ENCODE data around the gene TMEM120B. TPM values are rescaled to one million over a fixed set of nuclear protein-coding genes. Genes with fewer than 3 reads are reported as not detected.
"Not testable (repeated sequence)": the region's sequence is repeated elsewhere in the genome, so short reads cannot be mapped to it uniquely, and the experiment has no call there.

TMEM120B gene
- total RNA-seq, 2 donors from 2014 or later: 7.1 to 10.1 TPM

DNA sequence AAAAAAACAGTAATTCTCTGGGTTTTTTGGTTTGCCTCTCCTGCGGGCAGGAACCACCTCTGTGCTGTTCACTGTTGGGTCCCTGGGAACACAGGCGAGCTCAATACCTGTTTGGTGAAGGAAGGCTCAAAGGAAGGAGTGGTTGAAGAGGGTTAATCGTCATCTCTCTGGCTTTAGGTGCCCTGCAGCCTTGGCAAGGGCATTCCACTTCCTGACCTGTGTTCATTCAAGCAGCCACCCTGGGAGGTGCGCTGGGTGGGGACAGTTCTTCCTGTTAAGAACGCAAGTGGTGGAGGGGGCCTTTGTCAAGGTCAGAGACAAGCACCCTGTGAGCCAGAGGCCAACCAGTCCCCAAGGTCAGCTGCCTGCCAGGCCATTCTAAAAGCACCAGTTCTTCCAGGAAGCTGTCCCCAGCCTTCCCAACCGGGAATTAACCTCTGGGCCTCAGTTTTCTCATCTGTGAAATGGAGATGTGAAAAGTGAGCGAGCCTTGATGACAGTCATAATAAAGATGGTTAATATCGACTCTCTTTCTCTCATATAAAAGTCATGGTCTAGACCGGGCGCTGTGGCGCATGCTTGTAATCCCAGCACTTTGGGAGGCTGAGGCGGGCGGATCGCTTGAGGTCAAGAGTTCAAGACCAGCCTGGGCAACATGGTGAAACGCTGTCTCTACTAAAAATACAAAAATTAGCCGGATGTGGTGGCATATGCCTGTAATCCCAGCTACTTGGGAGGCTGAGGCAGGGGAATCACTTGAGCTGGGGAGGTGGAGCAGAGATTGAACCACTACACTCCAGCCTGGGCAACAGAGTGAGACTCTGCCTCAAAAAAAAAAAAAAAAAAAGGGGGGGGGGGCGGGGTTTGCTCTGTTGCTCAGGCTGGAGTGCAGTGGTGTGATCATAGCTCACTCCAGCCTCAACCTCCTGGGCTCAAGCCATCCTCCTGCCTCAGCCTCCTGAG lies 74.8 kb downstream of the TMEM120B start:
- peak overlapping the region; percentile 93 for H3K27ac Mint-ChIP-seq

DNA sequence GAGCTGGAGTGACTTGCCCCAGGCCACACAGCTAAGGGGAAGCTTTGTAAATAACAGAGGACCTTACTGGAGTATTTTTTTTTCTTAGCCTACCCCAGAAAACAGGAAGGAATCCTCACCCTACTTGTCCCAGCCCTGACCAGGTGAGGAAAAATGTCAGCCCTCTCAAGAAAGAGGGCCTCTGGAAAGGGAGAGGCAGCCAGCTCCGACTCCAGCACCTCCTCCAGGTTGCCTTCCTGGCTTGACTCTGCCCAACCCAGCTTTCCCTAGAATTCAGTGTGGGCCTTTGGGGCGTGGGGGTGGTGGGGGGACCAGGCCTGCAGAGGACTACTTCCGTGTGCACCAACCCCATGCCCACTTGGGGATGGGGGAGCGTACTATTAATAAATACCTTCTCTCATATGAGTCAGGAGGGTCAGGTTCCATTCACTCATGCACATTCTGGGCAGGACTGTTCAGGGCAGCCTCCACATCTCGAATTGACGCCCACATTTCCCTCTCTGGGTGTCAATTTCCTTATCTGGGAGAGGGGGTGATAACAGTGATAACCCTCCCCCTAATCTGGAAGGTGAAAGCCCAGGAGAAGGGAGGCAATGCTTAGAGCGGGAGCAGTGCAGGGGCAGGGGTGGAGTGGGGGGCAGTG lies 75.7 kb downstream of the TMEM120B start:
- ATAC-seq (replicated peaks in 1 of 2) (no peak), DNase-seq (no peak)
- Mint-ChIP-seq H3K4me1 (ENCODE audit: low read depth) (peaks cover 85% of the 10 kb centered on the region), H3K9me3 (no peaks in the 10 kb centered on the region), H3K4me3 (peak overlapping the region; percentile 93 to 99), H3K36me3 (ENCODE audit: insufficient read depth in 2 of 2) (peaks cover 9 to 32% of the 10 kb centered on the region in 2 donors), H3K27me3 (ENCODE audit: low read depth) (no peaks in the 10 kb centered on the region), H3K27ac (peak overlapping the region; percentile 68)

More for the DNA sequence above, 74.8 kb downstream of the TMEM120B start:
- DNase-seq (peak in 1 of 2 donors; percentile 54), ATAC-seq (replicated peaks in 1 of 2) (no peak)
- no peaks in the 10 kb centered on the region for H3K27me3 Mint-ChIP-seq (ENCODE audit: low read depth)
- H3K36me3 Mint-ChIP-seq (ENCODE audit: insufficient read depth in 2 of 2): peaks cover 9 to 30% of the 10 kb centered on the region in 2 donors
- peak overlapping the region; percentile 93 to 99 for H3K4me3 Mint-ChIP-seq
- H3K9me3 Mint-ChIP-seq: no peaks in the 10 kb centered on the region
- H3K4me1 Mint-ChIP-seq (ENCODE audit: low read depth): peaks cover 94% of the 10 kb centered on the region

DNA sequence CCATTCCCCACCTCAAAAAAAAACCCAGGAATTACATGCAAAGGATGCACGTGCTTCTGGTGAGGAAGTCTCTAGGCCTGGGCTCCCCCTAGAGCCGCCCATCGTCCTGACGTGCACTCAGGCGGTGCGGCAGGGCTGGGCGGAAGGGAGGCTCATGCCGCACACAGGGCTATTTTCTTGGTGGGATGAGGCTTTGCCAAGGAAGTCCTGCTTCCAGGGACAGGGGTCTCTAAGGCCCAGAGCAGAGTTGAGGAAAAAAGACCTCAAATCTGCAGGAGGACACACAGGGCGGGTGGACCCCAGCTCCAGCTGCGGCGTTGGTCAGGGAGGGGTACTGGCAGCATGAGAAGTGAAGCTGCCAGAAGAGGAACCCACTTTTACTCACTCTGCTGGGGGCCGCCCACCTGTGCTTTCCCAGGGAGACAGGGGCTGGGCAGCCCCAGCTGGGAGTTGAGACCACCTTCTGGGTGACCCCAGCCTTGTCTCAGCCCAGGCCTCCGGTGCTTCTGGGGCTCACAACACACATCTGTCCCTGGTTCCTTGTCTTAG lies 76.8 kb downstream of the TMEM120B start:
- H3K27ac Mint-ChIP-seq: peak overlapping the region; percentile 95
- peaks cover 6 to 29% of the 10 kb centered on the region in 2 donors for H3K36me3 Mint-ChIP-seq (ENCODE audit: insufficient read depth in 2 of 2)
- H3K4me1 Mint-ChIP-seq (ENCODE audit: low read depth): peaks cover 78% of the 10 kb centered on the region
- peak; percentile 34 to 59 for DNase-seq
- no peaks in the 10 kb centered on the region for H3K9me3 Mint-ChIP-seq
- H3K4me3 Mint-ChIP-seq: peak overlapping the region; percentile 93 to 99
- no peak for ATAC-seq (replicated peaks in 1 of 2)
- H3K27me3 Mint-ChIP-seq (ENCODE audit: low read depth): no peaks in the 10 kb centered on the region

DNA sequence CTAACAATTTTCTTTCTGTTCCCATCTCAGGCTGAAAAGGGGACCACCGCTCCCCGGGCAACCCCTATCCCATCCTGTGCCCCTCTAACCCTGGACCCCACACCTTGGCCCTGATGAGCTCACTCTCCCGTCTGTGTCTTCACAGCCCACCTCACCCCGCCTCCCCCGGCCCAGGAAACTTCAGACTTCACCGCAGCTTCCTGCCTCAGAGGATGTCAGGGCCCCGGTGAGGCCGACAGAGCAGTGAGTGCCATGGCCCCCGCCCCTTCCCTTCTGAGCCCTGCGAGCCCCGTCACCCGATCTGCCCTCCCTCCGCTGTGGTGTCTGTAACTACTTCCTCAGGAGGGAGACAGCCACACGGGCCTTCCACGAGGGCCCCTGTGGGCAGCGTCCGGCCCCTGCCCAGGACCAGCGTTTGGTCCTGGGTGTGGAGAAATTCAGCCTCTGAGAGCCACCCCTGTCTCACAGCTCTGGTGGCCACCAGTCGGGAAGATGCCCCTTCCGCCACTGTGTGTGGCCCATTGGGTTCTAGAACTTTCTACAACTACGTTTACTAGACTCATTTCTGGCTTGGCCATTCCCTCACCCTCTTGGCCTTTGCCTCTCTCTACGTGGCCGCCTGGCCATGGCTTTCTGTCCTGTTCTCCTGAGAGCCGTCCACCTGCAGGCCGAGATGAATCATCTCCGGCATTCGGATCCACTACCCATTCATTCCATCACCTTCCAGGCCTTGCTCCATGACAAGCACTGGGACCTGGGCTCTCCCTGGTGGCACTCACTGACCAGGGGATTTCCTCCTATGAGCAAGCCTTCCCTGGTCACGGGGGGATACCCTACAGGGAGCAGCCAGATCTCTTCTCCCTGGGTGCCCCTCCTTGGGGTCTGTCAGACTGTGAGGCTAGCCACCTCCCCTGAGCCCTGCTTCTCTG lies 77.5 kb downstream of the TMEM120B start:
- DNase-seq (peak; percentile 93 to 96), ATAC-seq (replicated peaks in 1 of 2) (peak; percentile 59 to 60)
- Mint-ChIP-seq H3K4me3 (peak overlapping the region; percentile 93 to 99), H3K36me3 (ENCODE audit: insufficient read depth in 2 of 2) (peaks cover 6 to 29% of the 10 kb centered on the region in 2 donors), H3K27me3 (ENCODE audit: low read depth) (no peaks in the 10 kb centered on the region), H3K9me3 (no peaks in the 10 kb centered on the region), H3K4me1 (ENCODE audit: low read depth) (peaks cover 78% of the 10 kb centered on the region), H3K27ac (peak overlapping the region; percentile 95)

DNA sequence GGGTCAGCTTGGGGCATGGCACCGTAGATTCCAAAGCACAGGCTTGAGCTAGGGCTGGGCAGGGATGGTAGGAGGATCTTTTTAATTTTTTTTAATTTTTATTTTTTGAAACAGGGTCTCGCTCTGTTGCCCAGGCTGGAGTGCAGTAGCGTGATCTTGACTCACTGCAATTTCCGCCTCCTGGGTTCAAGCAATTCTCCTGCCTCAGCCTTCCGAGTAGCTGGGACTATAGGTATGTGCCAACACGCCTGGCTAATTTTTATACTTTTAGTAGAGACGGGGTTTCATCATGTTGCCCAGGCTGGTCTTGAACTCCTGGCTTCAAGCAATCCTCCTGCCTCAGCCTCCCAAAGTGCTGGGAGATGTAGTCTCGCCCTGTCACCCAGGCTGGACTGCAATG lies 78.2 kb downstream of the TMEM120B start:
- H3K4me3 Mint-ChIP-seq: peak overlapping the region; percentile 93 to 99
- ATAC-seq (replicated peaks in 1 of 2); H3K9me3 Mint-ChIP-seq; DNase-seq; H3K27me3 Mint-ChIP-seq (ENCODE audit: low read depth): not testable (repeated sequence)
- peaks cover 77% of the 10 kb centered on the region for H3K4me1 Mint-ChIP-seq (ENCODE audit: low read depth)
- peaks cover 6 to 28% of the 10 kb centered on the region in 2 donors for H3K36me3 Mint-ChIP-seq (ENCODE audit: insufficient read depth in 2 of 2)
- H3K27ac Mint-ChIP-seq: peak overlapping the region; percentile 95

DNA sequence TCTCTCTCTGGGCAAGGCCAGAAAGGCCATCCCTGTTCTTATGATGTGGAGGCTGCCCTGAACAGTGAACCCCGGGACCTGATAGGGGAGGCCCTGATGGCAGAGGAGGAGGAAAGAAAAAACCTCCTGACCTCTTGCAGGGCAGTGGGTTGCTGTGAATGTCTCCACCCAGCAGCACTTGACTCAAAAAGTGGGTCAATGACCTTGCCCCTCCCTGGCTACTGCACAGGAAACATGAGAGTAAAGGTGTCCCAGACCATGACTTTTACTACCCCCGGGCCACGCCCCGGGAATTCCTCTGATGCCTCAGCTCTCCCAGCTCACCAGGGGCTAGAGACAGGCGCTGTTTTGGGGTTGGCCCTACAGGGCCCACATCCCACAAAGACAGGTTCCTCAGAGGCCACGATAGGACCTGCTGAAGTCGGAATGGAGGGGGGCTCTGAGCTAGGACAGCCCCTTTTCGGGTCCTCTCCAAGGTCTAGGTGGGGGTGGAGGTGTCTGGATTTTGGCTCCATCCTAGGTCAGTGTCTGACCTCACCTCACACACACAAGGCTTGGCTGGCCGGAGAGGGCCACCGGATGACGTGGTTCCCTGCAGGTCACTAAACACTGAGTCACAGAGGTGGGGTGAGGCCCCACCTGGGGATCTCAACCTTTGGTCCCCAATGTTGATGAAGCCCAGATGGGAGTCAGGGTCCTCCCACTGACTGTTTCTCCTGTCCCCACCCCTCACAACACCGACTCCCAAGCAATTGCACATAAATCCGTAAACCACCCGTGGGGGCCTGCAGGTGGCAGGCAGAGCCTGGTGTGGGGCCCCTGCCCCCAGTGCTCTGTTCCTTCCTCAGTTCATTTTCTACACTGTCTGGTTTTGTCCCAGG lies 79.4 kb downstream of the TMEM120B start:
- ATAC-seq (replicated peaks in 1 of 2) (no peak), DNase-seq (peak; percentile 34 to 46)
- peaks cover 6 to 19% of the 10 kb centered on the region in 2 donors for H3K36me3 Mint-ChIP-seq (ENCODE audit: insufficient read depth in 2 of 2)
- H3K9me3 Mint-ChIP-seq: no peaks in the 10 kb centered on the region
- H3K27ac Mint-ChIP-seq: peak overlapping the region; percentile 91
- peak overlapping the region; percentile 93 to 99 for H3K4me3 Mint-ChIP-seq
- H3K4me1 Mint-ChIP-seq (ENCODE audit: low read depth): peaks cover 65% of the 10 kb centered on the region
- H3K27me3 Mint-ChIP-seq (ENCODE audit: low read depth): no peaks in the 10 kb centered on the region

DNA sequence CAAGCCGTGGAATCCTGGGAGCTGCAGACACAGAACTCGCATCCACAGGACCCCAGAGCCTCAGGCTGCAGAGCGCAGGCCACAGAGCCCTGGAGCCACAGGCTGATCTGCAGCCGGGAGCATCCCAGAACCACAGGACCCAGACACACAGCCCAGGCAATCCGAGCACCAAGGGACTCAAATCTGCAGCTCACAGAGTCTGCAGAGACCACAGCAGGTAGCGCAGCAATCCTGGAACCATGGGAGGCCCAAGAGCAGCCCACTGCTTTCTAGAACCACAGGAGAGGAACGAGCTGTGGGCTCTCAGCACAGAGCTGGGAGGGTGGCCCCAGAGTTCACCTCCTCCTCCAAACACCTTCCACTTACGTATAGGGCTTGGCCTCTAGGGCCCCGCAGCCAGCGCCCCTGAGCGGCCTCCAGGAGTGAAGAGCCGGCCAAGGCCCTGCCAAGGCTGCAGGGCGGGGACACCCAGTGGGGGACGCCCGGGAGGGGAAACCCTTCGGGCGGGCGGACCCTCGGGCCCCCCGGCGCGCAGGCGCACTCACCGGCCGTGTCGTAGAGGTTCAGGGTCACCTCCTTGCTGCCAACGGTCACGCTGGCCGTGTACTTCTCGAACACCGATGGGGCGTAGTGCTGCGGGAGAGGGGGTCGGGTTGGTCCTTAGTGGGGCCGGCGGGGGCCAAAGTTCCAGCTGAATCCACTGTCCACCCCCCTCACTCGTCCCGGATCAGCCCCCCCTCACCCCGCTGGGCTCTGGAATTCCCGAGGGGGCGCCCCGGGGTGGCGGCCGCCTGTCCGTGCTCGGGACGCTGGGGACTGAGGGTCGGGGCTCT lies 80.3 kb downstream of the TMEM120B start:
- Mint-ChIP-seq H3K27ac (peak overlapping the region; percentile 91), H3K4me3 (peak overlapping the region; percentile 93 to 99), H3K9me3 (no peaks in the 10 kb centered on the region), H3K4me1 (ENCODE audit: low read depth) (peaks cover 62% of the 10 kb centered on the region), H3K36me3 (ENCODE audit: insufficient read depth in 2 of 2) (peaks cover 10 to 21% of the 10 kb centered on the region in 2 donors), H3K27me3 (ENCODE audit: low read depth) (no peaks in the 10 kb centered on the region)
- ATAC-seq (replicated peaks in 1 of 2) (peak; percentile 25 to 36), DNase-seq (peak; percentile 83 to 85)

DNA sequence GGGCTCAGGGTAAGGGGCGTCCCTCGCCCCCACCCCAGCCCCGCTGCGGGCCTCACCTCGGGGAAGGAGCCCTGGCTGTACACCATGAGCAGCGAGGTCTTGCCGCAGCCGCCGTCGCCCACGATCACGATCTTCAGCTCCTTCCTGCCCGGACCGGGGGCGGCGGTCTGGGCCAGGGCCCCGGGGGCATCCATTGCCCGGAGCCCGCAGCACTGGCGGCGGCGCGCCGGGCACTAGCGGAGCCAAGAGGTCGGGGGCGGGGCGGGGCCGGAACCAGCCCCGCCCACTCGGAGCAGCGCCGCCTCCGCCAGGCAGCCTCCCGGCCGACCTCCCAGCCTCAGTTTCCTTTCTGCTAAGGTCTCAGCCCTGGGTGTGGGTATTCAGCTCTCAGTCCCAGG lies 80.9 kb downstream of the TMEM120B start, which contains the start of gene RHOF:
RHOF (minus strand) TSS at position 249 of the 398 bp plus-strand sequence; CDS start at position 194, 55 bp downstream.
- DNase-seq: peak in 1 of 2 donors; percentile 80
- no peaks in the 10 kb centered on the region for H3K9me3 Mint-ChIP-seq
- H3K36me3 Mint-ChIP-seq (ENCODE audit: insufficient read depth in 2 of 2): peaks cover 13 to 24% of the 10 kb centered on the region in 2 donors
- no peaks in the 10 kb centered on the region for H3K27me3 Mint-ChIP-seq (ENCODE audit: low read depth)
- peak within 1 kb of the TSS; percentile 93 to 99 for H3K4me3 Mint-ChIP-seq
- peak within 1 kb of the TSS; percentile 91 for H3K27ac Mint-ChIP-seq
- H3K4me1 Mint-ChIP-seq (ENCODE audit: low read depth): peaks cover 62% of the 10 kb centered on the region
- peak; percentile 25 to 29 for ATAC-seq (replicated peaks in 1 of 2)

DNA sequence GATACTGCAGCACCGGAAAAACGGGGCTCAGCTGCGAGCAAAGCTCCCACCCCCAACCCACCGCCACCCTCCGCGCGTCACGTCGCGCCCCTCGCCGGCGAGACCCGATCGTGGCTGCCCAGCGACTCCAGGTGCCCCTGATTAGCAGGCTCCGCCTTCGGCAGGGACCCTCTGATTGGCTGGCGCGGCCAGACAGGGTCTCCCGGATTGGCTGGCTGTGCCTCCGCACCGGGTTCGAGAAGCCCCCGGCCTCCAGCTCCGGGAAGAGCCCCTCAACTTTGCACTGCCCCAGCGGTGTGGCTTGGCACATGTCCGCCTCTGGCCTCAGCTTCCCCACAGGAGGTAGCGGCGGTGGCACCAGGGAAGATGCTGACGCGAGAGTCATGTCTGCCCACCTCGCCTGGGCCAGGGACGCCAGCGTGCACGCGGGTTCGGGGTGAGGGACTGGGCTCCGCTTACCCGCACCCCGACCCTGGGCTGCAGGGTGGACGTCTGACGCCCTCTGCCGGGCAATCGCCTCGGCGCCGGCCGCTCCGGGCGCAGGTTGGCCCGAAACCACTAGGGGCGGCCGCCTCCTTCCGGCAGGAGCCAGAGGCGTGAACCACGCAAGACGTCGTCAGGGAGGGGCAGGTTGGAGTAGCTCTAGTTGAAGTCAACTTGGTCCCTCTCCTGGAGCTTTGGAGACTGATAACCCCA lies 81.4 kb downstream of the TMEM120B start:
- DNase-seq: peak; percentile 97 to 99
- peaks cover 62% of the 10 kb centered on the region for H3K4me1 Mint-ChIP-seq (ENCODE audit: low read depth)
- no peaks in the 10 kb centered on the region for H3K9me3 Mint-ChIP-seq
- peaks cover 15 to 25% of the 10 kb centered on the region in 2 donors for H3K36me3 Mint-ChIP-seq (ENCODE audit: insufficient read depth in 2 of 2)
- peak overlapping the region; percentile 93 to 99 for H3K4me3 Mint-ChIP-seq
- ATAC-seq (replicated peaks in 1 of 2): peak; percentile 65 to 69
- H3K27me3 Mint-ChIP-seq (ENCODE audit: low read depth): no peaks in the 10 kb centered on the region
- H3K27ac Mint-ChIP-seq: peak overlapping the region; percentile 81

DNA sequence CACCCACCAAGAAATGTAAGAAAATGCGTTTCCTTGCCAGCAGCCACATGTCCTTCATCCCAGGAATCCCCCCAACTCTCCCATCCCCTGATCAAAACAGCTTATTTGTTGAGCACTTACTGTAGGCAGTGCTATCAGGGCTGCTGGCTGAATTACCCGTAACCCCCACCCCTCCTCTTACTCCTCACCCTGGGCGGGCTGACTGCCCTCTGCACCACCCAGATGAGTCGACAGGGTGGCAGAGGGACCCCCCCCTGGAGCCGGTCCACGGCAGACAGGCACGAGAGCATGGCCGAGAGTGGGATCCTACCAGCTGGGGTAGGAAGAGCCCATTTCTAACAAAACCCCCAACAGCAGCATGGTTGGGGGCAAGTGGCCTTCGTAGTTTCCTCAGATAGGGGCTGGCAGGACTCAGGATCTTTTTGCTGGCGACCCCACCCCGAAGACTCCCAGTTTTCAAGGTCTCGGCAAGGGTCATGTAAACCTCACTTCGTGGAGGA lies 82.0 kb downstream of the TMEM120B start:
- no peaks in the 10 kb centered on the region for H3K9me3 Mint-ChIP-seq
- H3K4me3 Mint-ChIP-seq: peak overlapping the region; percentile 93 to 99
- H3K27me3 Mint-ChIP-seq (ENCODE audit: low read depth): no peaks in the 10 kb centered on the region
- peak; percentile 58 to 68 for DNase-seq
- H3K36me3 Mint-ChIP-seq (ENCODE audit: insufficient read depth in 2 of 2): peaks cover 18 to 25% of the 10 kb centered on the region in 2 donors
- H3K27ac Mint-ChIP-seq: peak overlapping the region; percentile 56
- peaks cover 61% of the 10 kb centered on the region for H3K4me1 Mint-ChIP-seq (ENCODE audit: low read depth)
- ATAC-seq (replicated peaks in 1 of 2): peak; percentile 18 to 28

Data from activated T-cell treated with anti-CD3 and anti-CD28 coated beads, Interleukin-2, amount 50 U/mL, for 72 hours (primary cell).